IMR-90 (cell line): Measurements from ENCODE around the gene TRAF3. TPM values are rescaled to one million over a fixed set of nuclear protein-coding genes. Genes with fewer than 3 reads are reported as not detected.

Source experiments
- ATAC-seq: fragments of 200-7000 bp; cut with Tn5 transposase; 2 replicates; pipeline ENCODE4 v1.9.1; 2020; ENCODE audit warnings: low read depth, mild to moderate bottlenecking, moderate library complexity
- BruUV-seq: library from RNA; stranded (reverse); fragments of 400-500 nt; replicated peaks from 2 replicates; lab custom pipeline; 2021; lab: Mats Ljungman, UMichigan
- CTCF ChIA-PET: fragments of 300-600 bp; formaldehyde crosslinking; extraction: SDS; loops from one replicate; lab custom pipeline; 2021; ENCODE audit warnings: antibody characterized with exemption; lab: Yijun Ruan, JAX
- POLR2A ChIA-PET: fragments of 300-600 bp; sonication (Branson Sonifier 250); formaldehyde crosslinking; loops from one replicate; lab custom pipeline; 2022; ENCODE audit warnings: antibody characterized with exemption; ENCODE audit not compliant: unreplicated experiment; lab: Charles Lee
- DNase-seq: peaks from one replicate; pipeline ENCODE4 v3.0.0; 2013
- H2AFZ ChIP-seq: replicated peaks from 2 replicates; pipeline ENCODE3; 2013; ENCODE audit warnings: low read length, mild to moderate bottlenecking; ENCODE audit not compliant: poor library complexity
- H2AK5ac ChIP-seq: 2 replicates; pipeline ENCODE4 v1.6.1; 2013; ENCODE audit warnings: low read depth, low read length, inconsistent platforms
- H2AK9ac ChIP-seq: replicated peaks from 2 replicates; pipeline ENCODE3; 2013; ENCODE audit warnings: mild to moderate bottlenecking, low read depth, low read length, moderate library complexity; ENCODE audit not compliant: poor library complexity
- H2BK120ac ChIP-seq: 2 replicates; pipeline ENCODE4 v1.6.1; 2013; ENCODE audit warnings: low read depth, low read length, inconsistent platforms
- H2BK15ac ChIP-seq: 3 replicates; pipeline ENCODE4 v1.6.1; 2013; ENCODE audit warnings: low read depth, low read length, inconsistent platforms
- H2BK20ac ChIP-seq: 2 replicates; pipeline ENCODE4 v1.6.1; 2013; ENCODE audit warnings: low read depth, mild to moderate bottlenecking, inconsistent platforms, low read length, moderate library complexity
- H2BK5ac ChIP-seq: 2 replicates; pipeline ENCODE4 v1.6.1; 2013; ENCODE audit warnings: mild to moderate bottlenecking, low read depth, low read length, inconsistent platforms; ENCODE audit not compliant: poor library complexity, severe bottlenecking
- H3K14ac ChIP-seq: replicated peaks from 2 replicates; pipeline ENCODE4 v1.6.1; 2013; ENCODE audit warnings: low read depth, low read length, inconsistent platforms
- H3K18ac ChIP-seq: 2 replicates; pipeline ENCODE4 v1.6.1; 2013; ENCODE audit warnings: low read depth, low read length, control low read depth
- H3K23ac ChIP-seq: 2 replicates; pipeline ENCODE4 v1.6.1; 2013; ENCODE audit warnings: low read depth, low read length, inconsistent platforms
- H3K27ac ChIP-seq: 2 replicates; pipeline ENCODE4 v1.5.1; 2013; ENCODE audit warnings: mild to moderate bottlenecking, control low read depth, low read length; ENCODE audit not compliant: insufficient read depth
- H3K27me3 ChIP-seq: 2 replicates; pipeline ENCODE4 v1.6.1; 2013; ENCODE audit warnings: low read length; ENCODE audit not compliant: control insufficient read depth, insufficient read depth
- H3K36me3 ChIP-seq: 2 replicates; pipeline ENCODE4 v1.6.1; 2013; ENCODE audit warnings: low read length, mixed read lengths; ENCODE audit not compliant: control insufficient read depth, insufficient read depth
- H3K4ac ChIP-seq: 2 replicates; pipeline ENCODE4 v1.6.1; 2013; ENCODE audit warnings: low read depth, low read length, inconsistent platforms
- H3K4me1 ChIP-seq: 2 replicates; pipeline ENCODE4 v1.6.1; 2013; ENCODE audit warnings: low read length, mixed read lengths; ENCODE audit not compliant: control insufficient read depth, insufficient read depth
- H3K4me2 ChIP-seq: 2 replicates; pipeline ENCODE4 v1.6.1; 2013; ENCODE audit warnings: low read depth, mild to moderate bottlenecking, control low read depth, low read length, moderate library complexity
- H3K4me3 ChIP-seq: 2 replicates; pipeline ENCODE4 v1.5.1; 2013; ENCODE audit warnings: low read depth, mild to moderate bottlenecking, control low read depth, low read length, moderate library complexity; ENCODE audit not compliant: insufficient read depth
- H3K56ac ChIP-seq: 2 replicates; pipeline ENCODE4 v1.6.1; 2013; ENCODE audit warnings: low read length, inconsistent platforms; ENCODE audit not compliant: insufficient read depth; ENCODE audit errors: extremely low read depth
- H3K79me1 ChIP-seq, 2 experiments: 2 replicates each; pipeline ENCODE4 v1.6.1; 2013; ENCODE audit warnings: low read length in 2 of 2, inconsistent platforms in 1 of 2, low read depth in 1 of 2
- H3K9ac ChIP-seq: 2 replicates; pipeline ENCODE4 v1.6.1; 2013; ENCODE audit warnings: low read depth, low read length, control low read depth
- H3K9me1 ChIP-seq: 2 replicates; pipeline ENCODE4 v1.6.1; 2013; ENCODE audit warnings: low read length, inconsistent platforms; ENCODE audit not compliant: insufficient read depth
- H3K9me3 ChIP-seq: 2 replicates; pipeline ENCODE4 v1.6.1; 2013; ENCODE audit warnings: low read length; ENCODE audit not compliant: control insufficient read depth, insufficient read depth
- H4K20me1 ChIP-seq: 2 replicates; pipeline ENCODE4 v1.6.1; 2013; ENCODE audit warnings: low read length, inconsistent platforms; ENCODE audit not compliant: insufficient read depth
- H4K5ac ChIP-seq: 2 replicates; pipeline ENCODE4 v1.6.1; 2013; ENCODE audit warnings: mild to moderate bottlenecking, low read depth, low read length, control low read depth
- H4K8ac ChIP-seq, 2 experiments: 2 replicates each; pipeline ENCODE4 v1.6.1; 2013; ENCODE audit warnings: low read depth in 2 of 2, low read length in 2 of 2, control low read depth in 1 of 2, inconsistent platforms in 1 of 2
- H4K91ac ChIP-seq: 2 replicates; pipeline ENCODE4 v1.6.1; 2013; ENCODE audit warnings: low read depth, low read length, inconsistent platforms; ENCODE audit not compliant: insufficient read depth
- BHLHE40 ChIP-seq: fragments of 150-350 bp; IDR thresholded peaks from 2 replicates; pipeline ENCODE4 v1.6.1; 2016; ENCODE audit warnings: mild to moderate bottlenecking, low read depth, low read length
- MAFK ChIP-seq: IDR thresholded peaks from 2 replicates; pipeline ENCODE4 v1.6.1; 2012; ENCODE audit warnings: low read depth, low read length, improper control_type of control experiment
- MAZ ChIP-seq: IDR thresholded peaks from 2 replicates; pipeline ENCODE4 v1.6.1; 2012; ENCODE audit warnings: low read depth, mild to moderate bottlenecking, low read length, improper control_type of control experiment, moderate library complexity, borderline replicate concordance
- RCOR1 ChIP-seq: IDR thresholded peaks from 2 replicates; pipeline ENCODE4 v1.6.1; 2012; ENCODE audit warnings: mild to moderate bottlenecking, low read length, improper control_type of control experiment; ENCODE audit not compliant: insufficient replicate concordance
- RFX5 ChIP-seq: IDR thresholded peaks from 2 replicates; pipeline ENCODE4 v1.8.0; 2012; ENCODE audit warnings: low read depth, mild to moderate bottlenecking, low read length, moderate library complexity
- WGBS, 2 experiments: methylation state at CpG; one replicate each; pipeline versions ENCODE4 v1.1.5 to v1.1.7; 2013; ENCODE audit warnings: missing lambda C conversion rate in 2 of 2; ENCODE audit not compliant: insufficient read length in 1 of 2; ENCODE audit errors: extremely low coverage in 2 of 2; 5-methylcytosine and 5-hydroxymethylcytosine counted together
- dilution Hi-C: fragments of 300-500 bp; cut with HindIII; formaldehyde crosslinking; loops from one replicate; pipeline ENCODE4 v1.14.3; 2018; ENCODE audit warnings: low sequenced_read_pairs; ENCODE audit not compliant: unreplicated experiment
- in situ Hi-C: fragments of 300-500 bp; cut with MboI; formaldehyde crosslinking; loops from 3 replicates; pipeline ENCODE4 v1.14.3; 2019; ENCODE audit warnings: low sequenced_read_pairs, inconsistent platforms, mixed read lengths
- intact Hi-C: fragments of 100-400 bp; cut with micrococcal nuclease; formaldehyde crosslinking; loops from 2 replicates; pipeline ENCODE4 v1.10.0; 2022
- microRNA-seq, 2 experiments: library from miRNA; stranded (forward) in 1 of 2; unstranded in 1 of 2; fragments of 10-50 nt in 1 of 2; fragments of <30 nt in 1 of 2; gene quantifications in 1 of 2; microRNA quantifications in 1 of 2; one replicate each; pipeline versions ENCODE3 to v1.1.0; 2013 to 2020; ENCODE audit not compliant: insufficient read depth in 1 of 2, insufficient read length in 1 of 2, unreplicated experiment in 1 of 2
- polyA plus RNA-seq, 3 experiments: library from polyadenylated mRNA; depleted of rRNA; stranded (reverse); fragments of >200 nt; gene quantifications; 2 replicates each; pipeline ENCODE4 v1.2.3, GENCODE V29; 2012; ENCODE audit warnings: low replicate concordance in 1 of 3
- small RNA-seq, 5 experiments: library from RNA; depleted of rRNA; stranded (forward); fragments of <200 nt; gene quantifications; one replicate each; pipeline ENCODE3, GENCODE V24; 2012
- total RNA-seq: library from RNA; depleted of rRNA; stranded (reverse); fragments of >200 nt; gene quantifications from 2 replicates; pipeline ENCODE4 v1.2.3, GENCODE V29; 2012; rRNA removed
- TF ChIP-seq, protein P1 (sequence below): fragments of 150-350 bp; IDR thresholded peaks from 2 replicates; pipeline ENCODE4 v1.6.1; 2017; ENCODE audit warnings: mild to moderate bottlenecking, antibody characterized with exemption, low read length, low read depth

Gene TRAF3
- total and polyA plus RNA-seq, 2 of the 4 experiments (the other 2 are of a cell fraction): 21.2 to 25.3 TPM

DNA sequence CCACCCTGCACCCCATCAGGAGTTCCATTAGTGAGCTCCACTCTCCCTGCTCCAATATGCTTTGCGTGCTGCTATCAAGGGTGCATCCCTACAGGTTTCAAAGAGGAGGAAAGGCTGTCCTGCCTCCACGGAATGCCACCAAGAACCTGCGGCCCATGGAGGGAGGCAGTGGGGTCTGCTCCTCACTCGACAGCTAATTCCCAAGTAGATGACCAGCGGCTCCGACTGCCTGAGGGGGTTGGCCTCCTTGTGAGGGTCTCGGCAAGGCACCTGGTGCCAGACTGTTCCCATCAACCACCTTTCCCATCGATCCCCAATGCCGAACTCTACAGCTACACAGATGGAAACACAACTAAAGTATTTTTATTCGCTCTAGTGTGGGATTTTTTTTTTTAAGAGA is 181.2 kb downstream of the TRAF3 start:
- intact Hi-C loops (no loop called here), in situ Hi-C loops (no loop called here), dilution Hi-C loops (no loop called here)
- no peak overlapping the region for H2BK20ac ChIP-seq
- no peaks in the 10 kb centered on the region for H3K9me1 ChIP-seq
- no peak overlapping the region for H4K8ac ChIP-seq
- ChIA-PET POLR2A (no interaction called here), CTCF (no interaction called here)
- no peaks in the 10 kb centered on the region for H3K4me1 ChIP-seq
- no peak overlapping the region for H3K9ac ChIP-seq
- H2BK5ac ChIP-seq: no peak overlapping the region
- no peak overlapping the region for H2AFZ ChIP-seq
- peak overlapping the region; percentile 37 for H2AK9ac ChIP-seq
- H4K91ac ChIP-seq: no peak overlapping the region
- no peak overlapping the region for H2BK15ac ChIP-seq
- no peak overlapping the region for H4K5ac ChIP-seq
- no peak overlapping the region for H3K14ac ChIP-seq
- peaks cover 57% of the 10 kb centered on the region for H3K36me3 ChIP-seq
- H3K18ac ChIP-seq: no peak overlapping the region
- H3K23ac ChIP-seq: no peak overlapping the region
- DNase-seq (no peak), ATAC-seq (no peak)
- H3K4me3 ChIP-seq: no peak overlapping the region
- TF ChIP-seq RFX5 (no peak), BHLHE40 (no peak), RCOR1 (no peak), MAZ (no peak), MAFK (no peak)
- TF ChIP-seq, protein P1, sequence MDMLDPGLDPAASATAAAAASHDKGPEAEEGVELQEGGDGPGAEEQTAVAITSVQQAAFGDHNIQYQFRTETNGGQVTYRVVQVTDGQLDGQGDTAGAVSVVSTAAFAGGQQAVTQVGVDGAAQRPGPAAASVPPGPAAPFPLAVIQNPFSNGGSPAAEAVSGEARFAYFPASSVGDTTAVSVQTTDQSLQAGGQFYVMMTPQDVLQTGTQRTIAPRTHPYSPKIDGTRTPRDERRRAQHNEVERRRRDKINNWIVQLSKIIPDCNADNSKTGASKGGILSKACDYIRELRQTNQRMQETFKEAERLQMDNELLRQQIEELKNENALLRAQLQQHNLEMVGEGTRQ: no peak
- H3K79me1 ChIP-seq: peaks cover 0 to 7% of the 10 kb centered on the region in 2 experiments; a peak in 2 of 4 replicates
- H2AK5ac ChIP-seq: no peak overlapping the region
- H3K4me2 ChIP-seq: no peak overlapping the region
- no peak overlapping the region for H3K56ac ChIP-seq
- H3K4ac ChIP-seq: no peak overlapping the region
- H3K27ac ChIP-seq: no peak overlapping the region
- BruUV-seq: no TSS peak
- H4K20me1 ChIP-seq: 0 out of 2 replicates have a peak, but pooled peaks cover 4% of the 10 kb centered on the region
- H3K9me3 ChIP-seq: no peaks in the 10 kb centered on the region
- no CpG with 5 or more reads among the region's 10 CpGs for WGBS, 2 experiments
- no peak overlapping the region for H2BK120ac ChIP-seq
- no peaks in the 10 kb centered on the region for H3K27me3 ChIP-seq

Small RNA genes within 50 kb of the gene (microRNA-seq; reads per million reads assigned to microRNA genes)
- not detected for gene RNU6-1316P (ENCODE audit: insufficient read depth, insufficient read length)

Small RNA genes within 50 kb of the gene (small RNA-seq; reads per million reads assigned to genes)
- 0 to 2.4 (median 0) reads per million in 5 experiments for gene RNU6-1316P

Other genes with a start within 250 kb of the TRAF3 start
- 9.0 and 11.4 TPM in 2 replicates for gene RCOR1, start 184.8 kb upstream of the TRAF3 start, total RNA-seq
- gene RCOR1, start 184.8 kb upstream of the TRAF3 start, polyA plus RNA-seq (2012; rRNA removed): 8.8 and 11.2 TPM in 2 replicates
- under 0.01 TPM in 1 of 2 replicates, not detected in the other for gene AMN, start 145.2 kb downstream of the TRAF3 start, total RNA-seq
- gene AMN, start 145.2 kb downstream of the TRAF3 start, polyA plus RNA-seq (2012; rRNA removed): 0.11 and 0.24 TPM in 2 replicates